Esophagus muscularis mucosa (tissue), 4 donors: Measurements from ENCODE around the gene TM9SF2. TPM values are rescaled to one million over a fixed set of nuclear protein-coding genes. Genes with fewer than 3 reads are reported as not detected.

Source experiments
- DNase-seq: peaks from one replicate; pipeline ENCODE4 v3.0.0-alpha.2; 2017; ENCODE audit errors: extremely low spot score
- H3K27ac ChIP-seq, 4 donors: fragments of 200-600 bp; sonication (generic); replicated peaks in 1 of 4; 1 replicate in 3 of 4; 2 replicates in 1 of 4; pipeline ENCODE4 v1.5.1; 2016 to 2019; ENCODE audit warnings: mild to moderate bottlenecking in 1 of 4
- H3K27me3 ChIP-seq, 4 donors: fragments of 200-600 bp; sonication (generic); one replicate each; pipeline versions ENCODE4 v1.5.1 to v1.6.0; 2016 to 2019
- H3K36me3 ChIP-seq, 4 donors: fragments of 200-600 bp; sonication (generic); one replicate each; pipeline ENCODE4 v1.5.1; 2016 to 2019
- H3K4me1 ChIP-seq, 4 donors: fragments of 200-600 bp; sonication (generic); one replicate each; pipeline ENCODE4 v1.5.1; 2016 to 2019
- H3K4me3 ChIP-seq, 4 donors: fragments of 200-600 bp; sonication (generic); 1 replicate in 2 of 4; 2 replicates in 2 of 4; pipeline ENCODE4 v1.5.1; 2016 to 2019; ENCODE audit warnings: mild to moderate bottlenecking in 4 of 4, moderate library complexity in 1 of 4
- H3K9me3 ChIP-seq, 4 donors: fragments of 200-600 bp; sonication (generic); 1 replicate in 3 of 4; 2 replicates in 1 of 4; pipeline ENCODE4 v1.5.1; 2016 to 2019
- CTCF ChIP-seq, 3 experiments: fragments of 200-600 bp in 2 of 3; fragments of 450-650 bp in 1 of 3; sonication (generic) in 2 of 3; IDR thresholded peaks; one replicate each; pipeline ENCODE4 v1.5.1; 2017 to 2019; ENCODE audit warnings: antibody characterized with exemption in 3 of 3, mild to moderate bottlenecking in 2 of 3, moderate library complexity in 1 of 3
- EP300 ChIP-seq: sonication (generic); formaldehyde crosslinking; IDR thresholded peaks from one replicate; pipeline ENCODE4 v1.6.1; 2017; ENCODE audit warnings: antibody characterized with exemption
- POLR2A ChIP-seq: fragments of 450-650 bp; IDR thresholded peaks from one replicate; pipeline ENCODE4 v1.6.1; 2017; ENCODE audit warnings: antibody characterized with exemption, moderate library complexity, mild to moderate bottlenecking, low read depth
- POLR2AphosphoS5 ChIP-seq, 2 donors: sonication (generic); formaldehyde crosslinking; IDR thresholded peaks; one replicate each; pipeline ENCODE4 v1.6.1; 2017; ENCODE audit warnings: antibody characterized with exemption in 2 of 2
- WGBS: methylation state at CpG from one replicate; pipeline ENCODE4 v1.1.5; 2018; 5-methylcytosine and 5-hydroxymethylcytosine counted together
- intact Hi-C: fragments of 100-400 bp; cut with DNase I; formaldehyde crosslinking; loops from one replicate; pipeline ENCODE4 v1.15.1; 2023
- total RNA-seq, 4 donors: library from RNA; depleted of rRNA; stranded (reverse); fragments of >200 nt; gene quantifications; one replicate each; pipeline versions ENCODE4 v1.1.0 to v1.2.1, GENCODE V29; 2016

The TM9SF2 gene
- total RNA-seq, 4 donors from 2014 or later = 65.6 to 86.9 (median 71.8) TPM

- intact Hi-C loops = no loop called here
- Histone ChIP-seq H3K4me3 (no peak overlapping the region), H3K9me3 (no peaks in the 10 kb centered on the region), H3K27ac (no peak overlapping the region), H3K4me1 (peaks cover 0 to 7% (median 2%) of the 10 kb centered on the region in 4 donors), H3K27me3 (no peaks in the 10 kb centered on the region), H3K36me3 (no peaks in the 10 kb centered on the region)
- no peak for DNase-seq
- TF ChIP-seq EP300 (no peak), POLR2A (no peak), POLR2AphosphoS5 (IDR thresholded peaks at IDR 0.05) (no peak), CTCF (IDR thresholded peaks at IDR 0.05) (no peak)
- 69% methylated on average over 3 of the region's 3 CpGs for WGBS
Measured at GRCh38 chr13:99590519-99591011, 89.3 kb downstream of the TM9SF2 start.

- no peak overlapping the region for H3K4me3 ChIP-seq
- H3K27ac ChIP-seq = no peak overlapping the region
- intact Hi-C loops = no loop called here
- TF ChIP-seq EP300 = no peak
- no peak for DNase-seq
- no peaks in the 10 kb centered on the region for H3K36me3 ChIP-seq
- whole genome bisulfite sequencing = 88% methylated on average over 5 of the region's 5 CpGs
- H3K9me3 ChIP-seq = no peaks in the 10 kb centered on the region
- H3K27me3 ChIP-seq = no peaks in the 10 kb centered on the region
- H3K4me1 ChIP-seq = peaks cover 0 to under 1% (median 0%) of the 10 kb centered on the region in 4 donors
Measured at GRCh38 chr13:99596180-99596579, 94.9 kb downstream of the TM9SF2 start.

GRCh38 chr13:99600318-99600717, 99.0 kb downstream of the TM9SF2 start:
- WGBS = 55% methylated on average over 7 of the region's 7 CpGs
- no peak overlapping the region for H3K27ac ChIP-seq

GRCh38 chr13:99601535-99601934, 100.3 kb downstream of the TM9SF2 start:
- H3K36me3 ChIP-seq = no peaks in the 10 kb centered on the region
- H3K27ac ChIP-seq = no peak overlapping the region
- no peak overlapping the region for H3K4me3 ChIP-seq
- H3K27me3 ChIP-seq = no peaks in the 10 kb centered on the region
- peaks cover 8 to 10% (median 9%) of the 10 kb centered on the region in 4 donors for H3K4me1 ChIP-seq
- no peaks in the 10 kb centered on the region for H3K9me3 ChIP-seq
- WGBS = 86% methylated on average over 5 of the region's 5 CpGs
- TF ChIP-seq POLR2AphosphoS5 (IDR thresholded peaks at IDR 0.05) (no peak), POLR2A (no peak), CTCF (IDR thresholded peaks at IDR 0.05) (no peak), EP300 (no peak)
- intact Hi-C loops = no loop called here
- no peak for DNase-seq

More at GRCh38 chr13:99600318-99600717, 99.0 kb downstream of the TM9SF2 start:
- no peak for DNase-seq
- intact Hi-C loops = no loop called here
- Histone ChIP-seq H3K27me3 (no peaks in the 10 kb centered on the region), H3K4me3 (no peak overlapping the region), H3K4me1 (peaks cover 0 to under 1% (median 0%) of the 10 kb centered on the region in 4 donors), H3K36me3 (no peaks in the 10 kb centered on the region), H3K9me3 (no peaks in the 10 kb centered on the region)
- TF ChIP-seq POLR2A (no peak), EP300 (no peak), POLR2AphosphoS5 (IDR thresholded peaks at IDR 0.05) (no peak), CTCF (IDR thresholded peaks at IDR 0.05) (no peak)

- DNase-seq = no peak
- TF ChIP-seq EP300 (no peak), POLR2A (no peak), CTCF (IDR thresholded peaks at IDR 0.05) (no peak), POLR2AphosphoS5 (IDR thresholded peaks at IDR 0.05) (no peak)
- Histone ChIP-seq H3K27ac (no peak overlapping the region), H3K4me3 (no peak overlapping the region), H3K9me3 (no peaks in the 10 kb centered on the region), H3K4me1 (peaks cover 8 to 17% (median 12%) of the 10 kb centered on the region in 4 donors), H3K36me3 (no peaks in the 10 kb centered on the region), H3K27me3 (no peaks in the 10 kb centered on the region)
- 94% methylated on average over 3 of the region's 3 CpGs for WGBS
- intact Hi-C loops = loop anchor here (5.0 kb wide), 1 partner anchor 107 kb away; no protein-coding TSS in a partner anchor
Measured at GRCh38 chr13:99604636-99605035, 103.4 kb downstream of the TM9SF2 start.
